ENCODE measurements around the gene NFATC3.

GRCh38 chr16:68115851-68116250, 30.7 kb downstream of the NFATC3 start:
- TF ChIP-seq POLR2A (IDR thresholded peaks at IDR 0.05; ENCODE audit: low read depth, low read length) (no peak), POLR2AphosphoS5 (IDR thresholded peaks at IDR 0.05; ENCODE audit: low read depth, low read length) (no peak), PAX5 (IDR thresholded peaks at IDR 0.05; ENCODE audit: insufficient read depth, low read length, severe bottlenecking) (no peak), TAF1 (IDR thresholded peaks at IDR 0.05; ENCODE audit: low read depth, low read length) (no peak), POU2F2 (IDR thresholded peaks at IDR 0.05; ENCODE audit: low read depth, low read length) (no peak), SPI1 (IDR thresholded peaks at IDR 0.05; ENCODE audit: low read depth, low read length) (no peak)

All from GM12891 (cell line).